ENCODE data around the gene HSPA12B. TPM values are rescaled to one million over a fixed set of nuclear protein-coding genes. Genes with fewer than 3 reads are reported as not detected.
A peak's percentile ranks its signal among the peaks of the same experiment; 100 is the strongest.

HSPA12B gene
- total RNA-seq, 1 experiment from 2014 or later, result 0.21 TPM

DNA sequence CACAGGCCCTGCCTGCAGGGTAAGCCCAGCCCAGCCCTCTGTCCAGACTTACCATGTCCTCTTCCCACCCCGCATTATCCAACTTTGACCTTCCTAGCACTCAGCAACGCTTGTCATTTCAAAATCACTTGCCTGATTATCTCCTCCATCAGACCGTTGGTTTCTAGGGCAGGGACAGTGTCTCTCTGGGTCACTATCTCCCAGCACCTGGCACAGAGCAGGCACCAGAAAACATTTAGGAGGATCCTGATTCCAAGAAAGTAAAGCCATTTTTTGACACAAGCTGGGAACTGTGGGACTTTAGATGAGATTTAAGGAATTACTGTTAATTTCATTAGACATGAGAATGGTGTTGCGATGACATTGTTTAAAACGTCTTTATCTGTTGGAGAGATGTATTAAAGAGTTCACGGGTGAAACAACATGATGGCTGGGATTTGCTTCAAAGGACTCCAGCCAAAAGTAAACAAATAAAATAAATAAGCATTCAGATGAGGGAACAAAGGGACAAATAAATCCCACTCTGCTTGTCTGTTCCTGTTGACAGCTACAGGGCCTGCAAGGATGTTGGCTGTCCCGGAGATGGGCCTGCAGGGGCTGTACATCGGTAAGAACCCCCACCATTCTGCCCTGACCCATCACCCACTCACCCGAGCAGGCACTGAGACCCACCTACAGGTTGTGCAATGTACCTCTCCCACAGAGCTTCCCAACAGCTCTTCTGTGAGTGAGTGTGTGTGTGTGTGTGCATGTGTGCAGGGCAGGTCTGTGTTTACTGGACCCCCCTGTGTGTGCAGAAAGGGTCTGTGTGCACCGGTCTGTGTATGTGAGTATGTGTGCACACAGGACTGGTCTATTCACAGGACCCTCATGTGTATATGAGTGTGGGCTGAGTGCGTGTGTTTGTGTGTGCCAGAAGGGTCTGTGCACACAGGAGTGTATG lies 5.9 kb downstream of the HSPA12B start:
- ATAC-seq, result no peak
- Histone ChIP-seq H3K4me1 (ENCODE audit: control insufficient read depth, insufficient read depth, low read length) (peaks cover 6% of the 10 kb centered on the region; the same call in 1 of the 2 replicates), H3K9me3 (ENCODE audit: control insufficient read depth, insufficient read depth, low read depth, low read length) (no peaks in the 10 kb centered on the region), H3K27me3 (ENCODE audit: control insufficient read depth, insufficient read depth, low read length) (no peaks in the 10 kb centered on the region), H3K27ac (ENCODE audit: low read length) (no peak overlapping the region), H3K4me3 (ENCODE audit: low read depth in 2 of 2, low read length in 2 of 2) (no peak overlapping the region), H3K36me3 (ENCODE audit: control insufficient read depth, insufficient read depth, low read length) (no peaks in the 10 kb centered on the region)
- in situ Hi-C loops (cut with HindIII; ENCODE audit: low pct_unique_long_range_greater_than_20kb, low sequenced_read_pairs) (no loop called here), intact Hi-C loops (cut with micrococcal nuclease; ENCODE audit: unreplicated experiment) (no loop called here)
- DNase-seq (ENCODE audit: low read depth, low spot score), result no peak
- TF ChIP-seq TCF7L2 (IDR thresholded peaks at IDR 0.05; ENCODE audit: low read depth, low read length) (no peak), POLR2AphosphoS5 (IDR thresholded peaks at IDR 0.05; ENCODE audit: low read depth, low read length) (no peak), SIN3A (IDR thresholded peaks at IDR 0.05; ENCODE audit: borderline replicate concordance, insufficient read depth, low read depth, low read length) (no peak)
- TF ChIP-seq, protein P1, sequence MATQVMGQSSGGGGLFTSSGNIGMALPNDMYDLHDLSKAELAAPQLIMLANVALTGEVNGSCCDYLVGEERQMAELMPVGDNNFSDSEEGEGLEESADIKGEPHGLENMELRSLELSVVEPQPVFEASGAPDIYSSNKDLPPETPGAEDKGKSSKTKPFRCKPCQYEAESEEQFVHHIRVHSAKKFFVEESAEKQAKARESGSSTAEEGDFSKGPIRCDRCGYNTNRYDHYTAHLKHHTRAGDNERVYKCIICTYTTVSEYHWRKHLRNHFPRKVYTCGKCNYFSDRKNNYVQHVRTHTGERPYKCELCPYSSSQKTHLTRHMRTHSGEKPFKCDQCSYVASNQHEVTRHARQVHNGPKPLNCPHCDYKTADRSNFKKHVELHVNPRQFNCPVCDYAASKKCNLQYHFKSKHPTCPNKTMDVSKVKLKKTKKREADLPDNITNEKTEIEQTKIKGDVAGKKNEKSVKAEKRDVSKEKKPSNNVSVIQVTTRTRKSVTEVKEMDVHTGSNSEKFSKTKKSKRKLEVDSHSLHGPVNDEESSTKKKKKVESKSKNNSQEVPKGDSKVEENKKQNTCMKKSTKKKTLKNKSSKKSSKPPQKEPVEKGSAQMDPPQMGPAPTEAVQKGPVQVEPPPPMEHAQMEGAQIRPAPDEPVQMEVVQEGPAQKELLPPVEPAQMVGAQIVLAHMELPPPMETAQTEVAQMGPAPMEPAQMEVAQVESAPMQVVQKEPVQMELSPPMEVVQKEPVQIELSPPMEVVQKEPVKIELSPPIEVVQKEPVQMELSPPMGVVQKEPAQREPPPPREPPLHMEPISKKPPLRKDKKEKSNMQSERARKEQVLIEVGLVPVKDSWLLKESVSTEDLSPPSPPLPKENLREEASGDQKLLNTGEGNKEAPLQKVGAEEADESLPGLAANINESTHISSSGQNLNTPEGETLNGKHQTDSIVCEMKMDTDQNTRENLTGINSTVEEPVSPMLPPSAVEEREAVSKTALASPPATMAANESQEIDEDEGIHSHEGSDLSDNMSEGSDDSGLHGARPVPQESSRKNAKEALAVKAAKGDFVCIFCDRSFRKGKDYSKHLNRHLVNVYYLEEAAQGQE (IDR thresholded peaks at IDR 0.05; ENCODE audit: insufficient read depth in 1 of 2, low read depth in 2 of 2, low read length in 1 of 2), result no peak
- TF ChIP-seq, protein P2, sequence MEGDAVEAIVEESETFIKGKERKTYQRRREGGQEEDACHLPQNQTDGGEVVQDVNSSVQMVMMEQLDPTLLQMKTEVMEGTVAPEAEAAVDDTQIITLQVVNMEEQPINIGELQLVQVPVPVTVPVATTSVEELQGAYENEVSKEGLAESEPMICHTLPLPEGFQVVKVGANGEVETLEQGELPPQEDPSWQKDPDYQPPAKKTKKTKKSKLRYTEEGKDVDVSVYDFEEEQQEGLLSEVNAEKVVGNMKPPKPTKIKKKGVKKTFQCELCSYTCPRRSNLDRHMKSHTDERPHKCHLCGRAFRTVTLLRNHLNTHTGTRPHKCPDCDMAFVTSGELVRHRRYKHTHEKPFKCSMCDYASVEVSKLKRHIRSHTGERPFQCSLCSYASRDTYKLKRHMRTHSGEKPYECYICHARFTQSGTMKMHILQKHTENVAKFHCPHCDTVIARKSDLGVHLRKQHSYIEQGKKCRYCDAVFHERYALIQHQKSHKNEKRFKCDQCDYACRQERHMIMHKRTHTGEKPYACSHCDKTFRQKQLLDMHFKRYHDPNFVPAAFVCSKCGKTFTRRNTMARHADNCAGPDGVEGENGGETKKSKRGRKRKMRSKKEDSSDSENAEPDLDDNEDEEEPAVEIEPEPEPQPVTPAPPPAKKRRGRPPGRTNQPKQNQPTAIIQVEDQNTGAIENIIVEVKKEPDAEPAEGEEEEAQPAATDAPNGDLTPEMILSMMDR (IDR thresholded peaks at IDR 0.05), result no peak
- ChIA-PET CTCF (no interaction called here), POLR2A (interaction anchor here (0.6 kb wide), 1 partner anchor 16 kb away, joined by 11 read pairs; no protein-coding TSS in a partner anchor)
- BruUV-seq (replicated peaks), result no TSS peak

DNA sequence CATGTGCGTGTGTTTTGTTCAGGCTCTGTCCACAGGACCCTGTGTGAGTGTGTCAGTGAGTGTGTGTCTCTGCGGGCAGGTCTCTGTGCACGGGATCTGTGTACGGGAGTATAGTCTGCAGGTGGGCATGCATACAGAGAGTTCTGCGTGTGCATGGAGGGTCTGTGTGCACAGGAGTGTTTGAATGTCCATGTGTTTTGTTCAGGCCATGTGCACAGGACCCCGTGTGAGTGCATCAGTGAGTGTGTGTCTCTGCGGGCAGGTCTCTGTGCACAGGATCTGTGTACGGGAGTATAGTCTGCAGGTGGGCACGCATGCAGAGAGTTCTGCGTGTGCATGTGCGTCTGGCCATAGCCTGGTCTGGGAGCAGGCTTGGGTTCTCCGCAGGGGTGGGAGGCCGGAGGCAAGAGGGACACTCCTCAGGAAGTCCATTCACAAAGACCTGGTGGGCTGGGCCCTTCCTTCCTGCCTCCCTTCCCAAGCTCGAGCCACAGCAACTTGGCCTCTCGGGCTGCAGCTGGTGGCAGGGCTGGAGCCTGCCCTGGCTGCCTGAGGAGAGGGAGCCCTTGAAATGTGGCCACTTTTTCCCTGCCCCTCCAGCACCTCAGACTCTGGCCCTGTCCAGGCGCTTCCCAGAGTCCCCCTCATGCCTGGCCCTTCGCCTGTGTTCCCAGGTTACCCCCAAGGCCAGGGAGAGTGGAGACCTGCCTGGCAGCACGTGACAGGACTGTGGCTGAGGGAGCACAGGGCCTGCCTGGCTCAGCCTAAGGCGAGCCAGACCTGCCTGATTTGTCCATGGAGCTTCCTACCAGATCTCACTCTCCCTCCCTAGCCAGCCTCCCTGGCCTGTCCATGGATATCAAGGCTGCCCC lies 6.8 kb downstream of the HSPA12B start:
- Histone ChIP-seq H3K27me3 (ENCODE audit: control insufficient read depth, insufficient read depth, low read length) (no peaks in the 10 kb centered on the region), H3K4me1 (ENCODE audit: control insufficient read depth, insufficient read depth, low read length) (peaks cover 6% of the 10 kb centered on the region; the same call in 1 of the 2 replicates), H3K4me3 (ENCODE audit: low read depth in 2 of 2, low read length in 2 of 2) (no peak overlapping the region), H3K36me3 (ENCODE audit: control insufficient read depth, insufficient read depth, low read length) (no peaks in the 10 kb centered on the region), H3K9me3 (ENCODE audit: control insufficient read depth, insufficient read depth, low read depth, low read length) (no peaks in the 10 kb centered on the region), H3K27ac (ENCODE audit: low read length) (no peak overlapping the region)
- intact Hi-C loops (cut with micrococcal nuclease; ENCODE audit: unreplicated experiment) (no loop called here), in situ Hi-C loops (cut with HindIII; ENCODE audit: low pct_unique_long_range_greater_than_20kb, low sequenced_read_pairs) (no loop called here)
- ATAC-seq (peak; percentile 60), DNase-seq (ENCODE audit: low read depth, low spot score) (no peak)
- no peak for TF ChIP-seq TCF7L2 (IDR thresholded peaks at IDR 0.05; ENCODE audit: low read depth, low read length)
- TF ChIP-seq, protein P2 (IDR thresholded peaks at IDR 0.05), result no peak
- no peak for TF ChIP-seq POLR2AphosphoS5 (IDR thresholded peaks at IDR 0.05; ENCODE audit: low read depth, low read length)
- no peak for TF ChIP-seq SIN3A (IDR thresholded peaks at IDR 0.05; ENCODE audit: borderline replicate concordance, insufficient read depth, low read depth, low read length)
- TF ChIP-seq, protein P1 (IDR thresholded peaks at IDR 0.05; ENCODE audit: insufficient read depth in 1 of 2, low read depth in 2 of 2, low read length in 1 of 2), result no peak
- ChIA-PET CTCF (no interaction called here), POLR2A (interaction anchor here (0.6 kb wide), 1 partner anchor 52 kb away, joined by 3 read pairs; no protein-coding TSS in a partner anchor)
- no TSS peak for BruUV-seq (replicated peaks)
